DMS114 treated with DMSO at 0.1 percent for 48 hours (cell line): ENCODE measurements around the gene ANAPC15.

ENCODE experiments used
- DNase-seq: peaks from one replicate; lab custom pipeline; 2025; ENCODE audit not compliant: unreplicated experiment; lab: John Stamatoyannopoulos, UW

The ANAPC15 gene

GRCh38 chr11:72125956-72126355 lies 13.5 kb upstream of the ANAPC15 start:
- DNase-seq: no peak

GRCh38 chr11:72124046-72124445 lies 11.6 kb upstream of the ANAPC15 start:
- DNase-seq: no peak

GRCh38 chr11:72123117-72123653 lies 10.7 kb upstream of the ANAPC15 start:
- DNase-seq: no peak

- DNase-seq: no peak
Observed at GRCh38 chr11:72122607-72123006, 10.1 kb upstream of the ANAPC15 start.

GRCh38 chr11:72120930-72121329 lies 8.4 kb upstream of the ANAPC15 start:
- no peak for DNase-seq

- DNase-seq: no peak
Observed at GRCh38 chr11:72119198-72119597, 6.7 kb upstream of the ANAPC15 start.

GRCh38 chr11:72116019-72116755 lies 3.7 kb upstream of the ANAPC15 start:
- no peak for DNase-seq

- no peak for DNase-seq
Observed at GRCh38 chr11:72114570-72114969, 2.1 kb upstream of the ANAPC15 start.

- DNase-seq: no peak
Observed at GRCh38 chr11:72112978-72113808, 698 bp upstream of the ANAPC15 start.

- DNase-seq: no peak
Observed at GRCh38 chr11:72111300-72112142, 974 bp downstream of the ANAPC15 start.

- no peak for DNase-seq
Observed at GRCh38 chr11:72105888-72106287, 6.6 kb downstream of the ANAPC15 start, which contains the start of gene TOMT. Gene TOMT, plus strand, starts transcription at chr11:72105924. Its CDS starts 28 bp downstream, at chr11:72105952.

- no peak for DNase-seq
Observed at GRCh38 chr11:72103754-72104167, 8.7 kb downstream of the ANAPC15 start.

GRCh38 chr11:72102946-72103753 lies 9.3 kb downstream of the ANAPC15 start, which contains the start of gene LAMTOR1:
Gene LAMTOR1, minus strand, starts transcription at chr11:72103297. Its CDS starts 73 bp downstream, at chr11:72103224.
- DNase-seq: peak; percentile 82

- no peak for DNase-seq
Observed at GRCh38 chr11:72102631-72102945, 9.9 kb downstream of the ANAPC15 start.

- DNase-seq: no peak
Observed at GRCh38 chr11:72102162-72102561, 10.3 kb downstream of the ANAPC15 start.

GRCh38 chr11:72100462-72100861 lies 12.0 kb downstream of the ANAPC15 start:
- DNase-seq: no peak

- DNase-seq: no peak
Observed at GRCh38 chr11:72100009-72100408, 12.5 kb downstream of the ANAPC15 start.

- DNase-seq: no peak
Observed at GRCh38 chr11:72098741-72099140, 13.8 kb downstream of the ANAPC15 start.

- peak; percentile 2 for DNase-seq
Observed at GRCh38 chr11:72091292-72091691, 21.2 kb downstream of the ANAPC15 start.
